IMR-90 (cell line): ENCODE results near the gene ERRFI1.

Experiments
- MXI1 ChIP-seq: IDR thresholded peaks from 2 replicates; pipeline ENCODE4 v1.6.1; 2012; ENCODE audit warnings: low read depth, mild to moderate bottlenecking, low read length, moderate library complexity, borderline replicate concordance
- NFE2L2 ChIP-seq: fragments of 150-350 bp; IDR thresholded peaks from 2 replicates; pipeline ENCODE4 v1.6.1; 2016; ENCODE audit warnings: low read depth, mild to moderate bottlenecking, low read length
- POLR2A ChIP-seq: IDR thresholded peaks from 2 replicates; pipeline ENCODE4 v1.6.1; 2012; ENCODE audit warnings: mild to moderate bottlenecking, low read depth, low read length
- TF ChIP-seq, protein P1 (sequence below): conservative IDR thresholded peaks from 2 replicates; pipeline ENCODE4 v1.5.1; 2012; ENCODE audit warnings: mild to moderate bottlenecking, low read depth, low read length, improper control_type of control experiment

DNA sequence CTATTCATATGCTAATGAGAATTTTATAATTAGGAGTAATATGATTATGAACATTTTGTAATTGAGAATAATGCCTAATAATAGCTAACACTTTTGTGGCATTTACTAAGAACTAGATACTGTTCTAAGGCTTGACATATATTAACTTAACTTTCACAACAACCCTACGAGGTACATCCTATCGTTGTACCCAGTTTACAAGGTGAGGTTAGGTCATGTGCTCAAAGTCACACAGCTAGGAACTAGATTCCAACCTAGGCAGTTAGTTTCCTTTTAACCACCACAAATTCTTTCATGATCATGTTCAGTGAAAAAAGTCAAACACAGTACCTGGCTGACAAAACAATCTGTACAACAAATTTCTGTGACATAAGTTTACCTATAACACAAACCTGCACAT, 13.0 kb upstream of the ERRFI1 start:
- TF ChIP-seq, protein P1, sequence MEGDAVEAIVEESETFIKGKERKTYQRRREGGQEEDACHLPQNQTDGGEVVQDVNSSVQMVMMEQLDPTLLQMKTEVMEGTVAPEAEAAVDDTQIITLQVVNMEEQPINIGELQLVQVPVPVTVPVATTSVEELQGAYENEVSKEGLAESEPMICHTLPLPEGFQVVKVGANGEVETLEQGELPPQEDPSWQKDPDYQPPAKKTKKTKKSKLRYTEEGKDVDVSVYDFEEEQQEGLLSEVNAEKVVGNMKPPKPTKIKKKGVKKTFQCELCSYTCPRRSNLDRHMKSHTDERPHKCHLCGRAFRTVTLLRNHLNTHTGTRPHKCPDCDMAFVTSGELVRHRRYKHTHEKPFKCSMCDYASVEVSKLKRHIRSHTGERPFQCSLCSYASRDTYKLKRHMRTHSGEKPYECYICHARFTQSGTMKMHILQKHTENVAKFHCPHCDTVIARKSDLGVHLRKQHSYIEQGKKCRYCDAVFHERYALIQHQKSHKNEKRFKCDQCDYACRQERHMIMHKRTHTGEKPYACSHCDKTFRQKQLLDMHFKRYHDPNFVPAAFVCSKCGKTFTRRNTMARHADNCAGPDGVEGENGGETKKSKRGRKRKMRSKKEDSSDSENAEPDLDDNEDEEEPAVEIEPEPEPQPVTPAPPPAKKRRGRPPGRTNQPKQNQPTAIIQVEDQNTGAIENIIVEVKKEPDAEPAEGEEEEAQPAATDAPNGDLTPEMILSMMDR: no peak
- TF ChIP-seq POLR2A (no peak), MXI1 (no peak), NFE2L2 (no peak)
